GM23338 (cell line): ENCODE data around the gene GPC5. TPM values are rescaled to one million over a fixed set of nuclear protein-coding genes. Genes with fewer than 3 reads are reported as not detected.

Experiments
- ATAC-seq: fragments of 200-7000 bp; cut with Tn5 transposase; 3 replicates; pipeline ENCODE4 v1.9.1; 2020
- DNase-seq: peaks from one replicate; pipeline ENCODE4 v3.0.0-alpha.2; 2015; ENCODE audit warnings: low spot score
- H2AFZ ChIP-seq: fragments of 200-600 bp; sonication (generic); 2 replicates; pipeline ENCODE4 v1.8.0; 2016; ENCODE audit warnings: antibody characterized with exemption, mild to moderate bottlenecking, moderate library complexity
- H3F3A ChIP-seq: fragments of 200-600 bp; sonication (generic); replicated peaks from 2 replicates; pipeline ENCODE4 v1.8.0; 2017; ENCODE audit warnings: antibody characterized with exemption, mixed run types, low read depth
- H3K27ac ChIP-seq: fragments of 200-600 bp; sonication (generic); 2 replicates; pipeline ENCODE4 v1.6.1; 2016; ENCODE audit warnings: low read depth
- H3K27me3 ChIP-seq: fragments of 200-600 bp; sonication (generic); 2 replicates; pipeline ENCODE4 v1.8.0; 2016; ENCODE audit warnings: mild to moderate bottlenecking, mixed run types, moderate library complexity; ENCODE audit not compliant: insufficient read depth
- H3K36me3 ChIP-seq: fragments of 200-600 bp; sonication (generic); 2 replicates; pipeline ENCODE4 v1.8.0; 2016; ENCODE audit warnings: mild to moderate bottlenecking; ENCODE audit not compliant: insufficient read depth
- H3K4me1 ChIP-seq: fragments of 200-600 bp; sonication (generic); 2 replicates; pipeline ENCODE4 v1.8.0; 2016; ENCODE audit warnings: mild to moderate bottlenecking, moderate library complexity; ENCODE audit not compliant: insufficient read depth
- H3K4me2 ChIP-seq: fragments of 200-600 bp; sonication (generic); 2 replicates; pipeline ENCODE4 v1.7.1; 2017; ENCODE audit warnings: mixed run types
- H3K4me3 ChIP-seq: fragments of 200-600 bp; sonication (generic); 2 replicates; pipeline ENCODE4 v1.6.1; 2016; ENCODE audit warnings: mixed run types
- H3K79me2 ChIP-seq: fragments of 200-600 bp; sonication (generic); replicated peaks from 2 replicates; pipeline ENCODE4 v1.8.0; 2017; ENCODE audit warnings: mild to moderate bottlenecking; ENCODE audit not compliant: insufficient read depth
- H3K9me2 ChIP-seq: fragments of 200-600 bp; sonication (generic); 2 replicates; pipeline ENCODE4 v1.8.0; 2017; ENCODE audit not compliant: insufficient read depth
- H4K20me1 ChIP-seq: fragments of 200-600 bp; sonication (generic); replicated peaks from 2 replicates; pipeline ENCODE4 v1.8.0; 2017; ENCODE audit warnings: mild to moderate bottlenecking; ENCODE audit not compliant: insufficient read depth
- H3K27ac Mint-ChIP-seq: 2 replicates; pipeline ENCODE4 v1.8.0; 2020; ENCODE audit warnings: inconsistent platforms, mild to moderate bottlenecking, moderate library complexity, mixed read lengths
- H3K27me3 Mint-ChIP-seq: 3 replicates; pipeline ENCODE4 v1.8.0; 2022; ENCODE audit warnings: low read depth, mild to moderate bottlenecking, moderate library complexity, mixed read lengths, inconsistent platforms; ENCODE audit not compliant: insufficient read depth, poor library complexity
- H3K36me3 Mint-ChIP-seq: 3 replicates; pipeline ENCODE4 v1.8.0; 2021; ENCODE audit warnings: low read depth, mild to moderate bottlenecking, inconsistent platforms, moderate library complexity, mixed read lengths
- H3K4me1 Mint-ChIP-seq: 3 replicates; pipeline ENCODE4 v1.8.0; 2020; ENCODE audit warnings: mild to moderate bottlenecking, inconsistent platforms, mixed read lengths
- H3K4me3 Mint-ChIP-seq: 3 replicates; pipeline ENCODE4 v1.8.0; 2021; ENCODE audit warnings: moderate library complexity, mild to moderate bottlenecking, inconsistent platforms, mixed read lengths
- H3K9me3 Mint-ChIP-seq: 3 replicates; pipeline ENCODE4 v1.8.0; 2020; ENCODE audit warnings: moderate library complexity, mild to moderate bottlenecking, inconsistent platforms, mixed read lengths
- CREB1 ChIP-seq: fragments of 250-450 bp; sonication (Bioruptor Pico); IDR thresholded peaks from 2 replicates; pipeline ENCODE4 v1.5.0; 2020; ENCODE audit warnings: low read depth, mild to moderate bottlenecking, moderate library complexity
- EZH2phosphoT487 ChIP-seq: fragments of 200-600 bp; sonication (generic); IDR thresholded peaks from one replicate; pipeline ENCODE4 v1.8.1; 2018; ENCODE audit warnings: antibody characterized with exemption; ENCODE audit not compliant: unreplicated experiment
- JUNB ChIP-seq: IDR thresholded peaks from one replicate; pipeline ENCODE4 v1.6.1; 2016; ENCODE audit warnings: antibody characterized with exemption; ENCODE audit not compliant: unreplicated experiment
- POLR2AphosphoS5 ChIP-seq: IDR thresholded peaks from 2 replicates; pipeline ENCODE4 v1.6.1; 2016; ENCODE audit warnings: antibody characterized with exemption, low read depth
- REST ChIP-seq: IDR thresholded peaks from one replicate; pipeline ENCODE4 v1.6.1; 2018; ENCODE audit warnings: antibody characterized with exemption; ENCODE audit not compliant: unreplicated experiment
- STAT1 ChIP-seq: IDR thresholded peaks from one replicate; pipeline ENCODE4 v1.6.1; 2016; ENCODE audit warnings: antibody characterized with exemption; ENCODE audit not compliant: unreplicated experiment
- ZNF114 ChIP-seq: fragments of 250-450 bp; sonication (Bioruptor Pico); IDR thresholded peaks from 2 replicates; pipeline ENCODE4 v1.5.0; 2020; ENCODE audit warnings: mild to moderate bottlenecking, moderate library complexity
- ZNF331 ChIP-seq: fragments of 250-450 bp; sonication (Bioruptor Pico); IDR thresholded peaks from 2 replicates; pipeline ENCODE4 v1.5.0; 2020; ENCODE audit warnings: low read depth, mild to moderate bottlenecking, moderate library complexity
- ZNF462 ChIP-seq: fragments of 250-450 bp; sonication (Bioruptor Pico); IDR thresholded peaks from 2 replicates; pipeline ENCODE4 v1.5.0; 2020; ENCODE audit warnings: mild to moderate bottlenecking, moderate library complexity
- polyA plus RNA-seq: library from polyadenylated mRNA; unstranded; fragments of >200 nt; fragmentation: Nextera tagmentation; extraction: Ambion mirVana; gene quantifications from 2 replicates; pipeline ENCODE4 v1.2.1, GENCODE V29; 2016
- total RNA-seq: library from RNA; depleted of rRNA; stranded (reverse); fragments of >200 nt; shearing (Covaris generic); gene quantifications from 2 replicates; pipeline ENCODE4 v1.2.3, GENCODE V29; 2014

GPC5 gene
- total and polyA plus RNA-seq, 2 experiments from 2014 or later = 0.95 to 1.1 TPM

- Histone ChIP-seq H3K36me3 (no peaks in the 10 kb centered on the region), H3K4me1 (no peaks in the 10 kb centered on the region), H3K9me2 (no peaks in the 10 kb centered on the region), H3K27ac (no peak overlapping the region), H3K4me3 (no peak overlapping the region), H4K20me1 (no peaks in the 10 kb centered on the region), H3K79me2 (no peaks in the 10 kb centered on the region), H3F3A (no peaks in the 10 kb centered on the region), H3K4me2 (no peak overlapping the region), H3K27me3 (no peaks in the 10 kb centered on the region), H2AFZ (no peak overlapping the region)
- DNase-seq = no peak
- H3K36me3 Mint-ChIP-seq = no peaks in the 10 kb centered on the region
- no peak overlapping the region for H3K27ac Mint-ChIP-seq
- no peak overlapping the region for H3K4me3 Mint-ChIP-seq
- no peak for ATAC-seq
- H3K27me3 Mint-ChIP-seq = no peaks in the 10 kb centered on the region
- TF ChIP-seq STAT1 = no peak
- TF ChIP-seq REST = no peak
- no peak for TF ChIP-seq ZNF331
- H3K4me1 Mint-ChIP-seq = peaks cover 2% of the 10 kb centered on the region; the same call in 2 of the 3 replicates
- no peaks in the 10 kb centered on the region for H3K9me3 Mint-ChIP-seq
Measured at GRCh38 chr13:92537471-92537870, 1139.0 kb downstream of the GPC5 start.

- H3K36me3 ChIP-seq = no peaks in the 10 kb centered on the region
- no peaks in the 10 kb centered on the region for H3K27me3 ChIP-seq
- Mint-ChIP-seq H3K4me3 (no peak overlapping the region), H3K9me3 (no peaks in the 10 kb centered on the region), H3K27me3 (no peaks in the 10 kb centered on the region), H3K4me1 (peaks cover 2% of the 10 kb centered on the region; the same call in 2 of the 3 replicates), H3K36me3 (no peaks in the 10 kb centered on the region), H3K27ac (no peak overlapping the region)
- no peaks in the 10 kb centered on the region for H4K20me1 ChIP-seq
- H3F3A ChIP-seq = no peaks in the 10 kb centered on the region
- H3K9me2 ChIP-seq = no peaks in the 10 kb centered on the region
- H3K4me2 ChIP-seq = no peak overlapping the region
- H2AFZ ChIP-seq = no peak overlapping the region
- no peak overlapping the region for H3K4me3 ChIP-seq
- ATAC-seq = no peak
- no peak overlapping the region for H3K27ac ChIP-seq
- no peaks in the 10 kb centered on the region for H3K79me2 ChIP-seq
- H3K4me1 ChIP-seq = no peaks in the 10 kb centered on the region
- DNase-seq = no peak
- TF ChIP-seq JUNB = no peak
- no peak for TF ChIP-seq ZNF114
- TF ChIP-seq REST = no peak
- no peak for TF ChIP-seq POLR2AphosphoS5
- no peak for TF ChIP-seq STAT1
- TF ChIP-seq EZH2phosphoT487 = no peak
- TF ChIP-seq ZNF462 (CRISPR knock-in tag) = no peak
- no peak for TF ChIP-seq CREB1
Measured at GRCh38 chr13:92538164-92538563, 1139.7 kb downstream of the GPC5 start.
